Measurements from ENCODE around the gene TCF7L2.

Gene TCF7L2

DNA sequence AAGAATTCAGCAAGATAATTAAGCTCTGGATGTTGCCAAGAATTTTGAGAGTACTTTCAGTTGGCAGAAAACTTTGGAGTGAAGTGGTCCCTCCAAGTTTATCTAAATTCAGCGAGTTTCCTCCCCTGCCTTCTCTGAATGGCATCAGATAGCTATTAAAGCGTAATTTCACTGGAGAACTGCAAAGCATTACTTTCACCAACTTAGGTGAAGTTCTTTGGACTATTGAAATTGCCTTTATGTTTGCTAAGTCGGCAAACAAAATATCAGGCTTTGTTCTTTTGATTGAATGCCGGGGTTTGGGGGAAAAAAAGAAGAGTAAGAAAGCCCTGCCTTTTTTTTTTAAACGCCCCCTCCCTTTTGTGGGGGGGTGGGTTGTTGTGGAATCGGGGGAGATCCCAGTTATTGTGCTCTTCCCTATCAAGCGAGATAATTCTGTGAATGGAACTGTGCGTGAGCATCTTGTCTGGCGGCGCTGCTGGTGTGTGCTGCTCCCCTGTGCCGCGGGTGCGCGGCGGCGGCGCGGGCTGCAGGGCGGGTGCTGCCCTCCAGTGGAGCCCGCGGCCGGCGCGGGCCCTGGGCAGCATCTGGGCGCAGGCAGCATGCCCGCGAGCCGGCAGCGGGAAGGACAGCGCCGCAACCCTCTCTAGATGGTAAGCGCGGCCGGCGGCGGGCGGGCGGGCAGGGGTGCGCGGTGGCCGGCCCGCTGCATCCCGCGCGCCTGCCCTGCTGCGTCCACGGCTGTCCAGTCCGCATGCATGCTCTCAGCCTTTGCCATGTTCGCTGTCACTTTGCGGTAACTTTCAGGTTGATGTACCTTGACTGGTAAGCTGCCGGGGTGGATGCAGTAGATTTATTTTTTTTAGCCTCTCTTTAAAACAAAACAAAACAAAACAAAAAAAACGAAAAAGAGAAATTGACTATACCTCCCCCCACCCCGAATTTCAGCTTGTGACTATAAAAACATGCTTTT is 176.5 kb downstream of the TCF7L2 start:
- TF ChIP-seq, protein P1, sequence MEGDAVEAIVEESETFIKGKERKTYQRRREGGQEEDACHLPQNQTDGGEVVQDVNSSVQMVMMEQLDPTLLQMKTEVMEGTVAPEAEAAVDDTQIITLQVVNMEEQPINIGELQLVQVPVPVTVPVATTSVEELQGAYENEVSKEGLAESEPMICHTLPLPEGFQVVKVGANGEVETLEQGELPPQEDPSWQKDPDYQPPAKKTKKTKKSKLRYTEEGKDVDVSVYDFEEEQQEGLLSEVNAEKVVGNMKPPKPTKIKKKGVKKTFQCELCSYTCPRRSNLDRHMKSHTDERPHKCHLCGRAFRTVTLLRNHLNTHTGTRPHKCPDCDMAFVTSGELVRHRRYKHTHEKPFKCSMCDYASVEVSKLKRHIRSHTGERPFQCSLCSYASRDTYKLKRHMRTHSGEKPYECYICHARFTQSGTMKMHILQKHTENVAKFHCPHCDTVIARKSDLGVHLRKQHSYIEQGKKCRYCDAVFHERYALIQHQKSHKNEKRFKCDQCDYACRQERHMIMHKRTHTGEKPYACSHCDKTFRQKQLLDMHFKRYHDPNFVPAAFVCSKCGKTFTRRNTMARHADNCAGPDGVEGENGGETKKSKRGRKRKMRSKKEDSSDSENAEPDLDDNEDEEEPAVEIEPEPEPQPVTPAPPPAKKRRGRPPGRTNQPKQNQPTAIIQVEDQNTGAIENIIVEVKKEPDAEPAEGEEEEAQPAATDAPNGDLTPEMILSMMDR (IDR thresholded peaks at IDR 0.05; ENCODE audit: low read depth, low read length), result peak; percentile 29
- H3K4me3 ChIP-seq (replicated peaks in 1 of 2; ENCODE audit: low read depth in 2 of 2, low read length in 2 of 2), result peak overlapping the region; percentile 33 to 51
- DNase-seq (ENCODE audit: low read depth in 2 of 2), result peak; percentile 71 to 85

GRCh38 chr10:113127261-113127900 is 177.3 kb downstream of the TCF7L2 start:
- peak overlapping the region; percentile 33 to 51 for H3K4me3 ChIP-seq (replicated peaks in 1 of 2; ENCODE audit: low read depth in 2 of 2, low read length in 2 of 2)
- TF ChIP-seq, protein P1 (IDR thresholded peaks at IDR 0.05; ENCODE audit: low read depth, low read length), result no peak
- DNase-seq (ENCODE audit: low read depth in 2 of 2), result peak in 1 of 2 donors; percentile 39

GRCh38 chr10:113127901-113128283 is 177.8 kb downstream of the TCF7L2 start:
- no peak for DNase-seq (ENCODE audit: low read depth in 2 of 2)
- TF ChIP-seq, protein P1 (IDR thresholded peaks at IDR 0.05; ENCODE audit: low read depth, low read length), result no peak

DNA sequence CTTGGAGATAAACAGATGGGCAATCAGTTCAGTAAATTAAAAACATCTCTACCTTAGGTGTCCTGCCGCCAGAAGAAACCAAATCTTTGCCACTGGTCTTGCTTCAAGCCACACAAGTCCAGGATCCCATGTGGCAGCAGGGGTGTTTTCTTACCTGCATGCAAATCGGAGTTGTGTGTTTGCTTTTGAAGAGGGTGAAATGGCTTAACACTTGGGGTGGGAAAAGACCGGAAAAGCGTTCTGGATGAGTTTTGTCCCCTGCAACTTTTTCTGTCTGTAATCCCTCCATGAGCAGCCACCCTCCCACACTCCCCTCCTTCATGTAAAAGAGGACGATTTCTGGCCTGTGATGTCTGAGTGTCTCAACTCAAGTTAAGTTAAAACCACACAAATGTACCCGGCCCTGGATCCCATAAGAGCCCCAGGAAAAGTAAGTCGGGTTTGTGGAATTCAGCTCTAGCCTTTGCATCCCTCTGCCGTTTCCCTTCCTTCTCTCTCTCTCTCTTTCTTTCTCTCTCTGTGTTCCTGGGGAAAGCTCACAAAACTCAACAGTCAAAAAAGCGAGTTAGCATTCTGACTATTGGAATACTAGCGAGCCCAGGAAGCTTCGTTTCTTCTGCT is 178.5 kb downstream of the TCF7L2 start:
- peak in 1 of 2 donors; percentile 28 for DNase-seq (ENCODE audit: low read depth in 2 of 2)
- TF ChIP-seq, protein P1 (IDR thresholded peaks at IDR 0.05; ENCODE audit: low read depth, low read length), result no peak
- no peak overlapping the region for H3K4me3 ChIP-seq (replicated peaks in 1 of 2; ENCODE audit: low read depth in 2 of 2, low read length in 2 of 2)

More at GRCh38 chr10:113127901-113128283, 177.8 kb downstream of the TCF7L2 start:
- H3K4me3 ChIP-seq (replicated peaks in 1 of 2; ENCODE audit: low read depth in 2 of 2, low read length in 2 of 2), result peak overlapping the region in 1 of 2 donors; percentile 51

GRCh38 chr10:113129117-113129516 is 179.1 kb downstream of the TCF7L2 start:
- TF ChIP-seq, protein P1 (IDR thresholded peaks at IDR 0.05; ENCODE audit: low read depth, low read length), result no peak
- DNase-seq (ENCODE audit: low read depth in 2 of 2), result no peak
- peak overlapping the region in 1 of 2 donors; percentile 4 for H3K4me3 ChIP-seq (replicated peaks in 1 of 2; ENCODE audit: low read depth in 2 of 2, low read length in 2 of 2)

GRCh38 chr10:113130014-113130641 is 180.1 kb downstream of the TCF7L2 start:
- H3K4me3 ChIP-seq (replicated peaks in 1 of 2; ENCODE audit: low read depth in 2 of 2, low read length in 2 of 2), result no peak overlapping the region
- DNase-seq (ENCODE audit: low read depth in 2 of 2), result no peak

More at GRCh38 chr10:113130014-113130641, 180.1 kb downstream of the TCF7L2 start:
- TF ChIP-seq, protein P1 (IDR thresholded peaks at IDR 0.05; ENCODE audit: low read depth, low read length), result no peak
